TTC549 (cell line): Measurements from ENCODE around the gene TARS2.

Experiments
- FAIRE-seq: peaks from 2 replicates; lab custom pipeline; 2012; peaks lifted over from hg19 to GRCh38; lab: Jason Lieb, UNC

The TARS2 gene, protein sequence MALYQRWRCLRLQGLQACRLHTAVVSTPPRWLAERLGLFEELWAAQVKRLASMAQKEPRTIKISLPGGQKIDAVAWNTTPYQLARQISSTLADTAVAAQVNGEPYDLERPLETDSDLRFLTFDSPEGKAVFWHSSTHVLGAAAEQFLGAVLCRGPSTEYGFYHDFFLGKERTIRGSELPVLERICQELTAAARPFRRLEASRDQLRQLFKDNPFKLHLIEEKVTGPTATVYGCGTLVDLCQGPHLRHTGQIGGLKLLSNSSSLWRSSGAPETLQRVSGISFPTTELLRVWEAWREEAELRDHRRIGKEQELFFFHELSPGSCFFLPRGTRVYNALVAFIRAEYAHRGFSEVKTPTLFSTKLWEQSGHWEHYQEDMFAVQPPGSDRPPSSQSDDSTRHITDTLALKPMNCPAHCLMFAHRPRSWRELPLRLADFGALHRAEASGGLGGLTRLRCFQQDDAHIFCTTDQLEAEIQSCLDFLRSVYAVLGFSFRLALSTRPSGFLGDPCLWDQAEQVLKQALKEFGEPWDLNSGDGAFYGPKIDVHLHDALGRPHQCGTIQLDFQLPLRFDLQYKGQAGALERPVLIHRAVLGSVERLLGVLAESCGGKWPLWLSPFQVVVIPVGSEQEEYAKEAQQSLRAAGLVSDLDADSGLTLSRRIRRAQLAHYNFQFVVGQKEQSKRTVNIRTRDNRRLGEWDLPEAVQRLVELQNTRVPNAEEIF

DNA sequence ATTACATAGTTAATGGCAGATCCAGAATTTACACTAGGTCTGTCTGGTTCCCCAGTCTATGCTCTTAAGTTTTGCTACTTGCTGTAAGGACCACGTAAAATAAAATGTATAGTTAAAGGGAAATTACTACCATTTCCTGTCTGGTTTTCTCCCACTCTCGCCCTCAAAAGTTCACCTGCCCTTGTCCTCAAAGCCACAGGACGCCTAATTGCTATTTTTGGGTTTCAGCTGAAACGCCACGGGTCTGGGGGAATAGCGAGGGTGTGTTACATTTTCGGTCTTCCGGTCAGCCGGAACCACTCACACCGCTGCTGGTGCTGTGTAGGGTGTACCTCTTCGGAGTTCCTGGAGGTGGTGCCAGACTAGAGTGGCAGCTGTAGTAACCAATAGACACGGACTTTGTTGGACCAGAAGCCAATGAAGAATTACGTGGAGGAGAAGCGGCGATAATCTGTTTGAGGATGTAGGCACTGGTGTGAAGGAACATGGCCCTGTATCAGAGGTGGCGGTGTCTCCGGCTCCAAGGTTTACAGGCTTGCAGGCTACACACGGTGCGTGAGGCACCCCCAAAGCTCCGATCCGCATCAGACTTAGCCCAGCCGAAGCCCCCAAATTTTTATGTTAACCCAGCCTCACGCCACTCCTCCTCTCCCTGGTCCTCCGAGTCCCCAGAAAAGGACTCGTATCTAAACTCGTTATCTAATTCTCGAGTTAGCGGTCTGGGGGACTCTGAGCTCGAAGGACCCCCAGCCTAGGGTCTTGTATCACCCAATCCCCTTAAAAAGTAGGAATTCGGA lies at the start of gene TARS2:
TARS2 (plus strand) TSS at position 454 of the 797 bp plus-strand sequence; CDS start at position 486, 32 bp downstream.
- peak; percentile 95 for FAIRE-seq

DNA sequence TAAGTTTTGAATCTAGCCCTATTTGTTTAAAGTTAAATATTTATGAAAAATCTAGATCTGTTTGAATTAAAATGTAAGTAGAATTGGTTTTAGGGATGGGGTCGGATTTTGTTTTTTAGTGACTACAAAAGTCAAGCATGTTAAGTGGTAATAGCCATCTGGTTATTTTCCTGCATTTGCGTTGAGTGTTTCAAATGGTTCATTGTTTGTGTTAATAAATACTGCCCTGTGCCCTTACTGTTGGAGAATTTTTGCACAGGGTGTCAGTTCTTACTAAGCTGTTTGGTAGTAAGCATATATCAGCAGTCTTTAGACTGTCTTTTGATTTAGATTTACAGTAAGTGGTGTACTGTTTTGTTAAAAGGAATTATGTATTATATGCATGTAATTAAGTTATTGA lies 46.1 kb upstream of the TARS2 start:
- FAIRE-seq, result no peak

DNA sequence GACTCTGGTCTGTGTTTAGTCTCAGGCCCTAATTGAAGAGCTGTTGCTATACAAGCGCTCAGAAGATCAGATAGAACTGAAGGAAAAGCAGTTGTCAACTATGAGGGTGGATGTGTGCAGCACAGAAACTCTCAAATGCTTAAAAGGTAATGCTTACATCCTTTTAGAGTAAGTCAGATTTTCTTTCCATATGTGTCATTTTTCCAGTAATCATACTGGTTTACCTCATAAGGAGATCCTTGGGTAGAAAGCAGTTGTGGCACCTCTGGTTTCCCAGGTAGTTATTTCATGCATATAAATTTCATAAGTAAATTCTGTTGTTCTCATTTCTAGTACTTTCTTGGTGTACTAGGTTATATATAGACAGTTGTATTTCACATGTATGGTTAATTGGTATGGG lies 43.0 kb upstream of the TARS2 start:
- FAIRE-seq, result no peak

GRCh38 chr1:150456146-150456647 lies 31.0 kb upstream of the TARS2 start:
- no peak for FAIRE-seq

- FAIRE-seq, result peak; percentile 82
These were observed 22.8 kb upstream of the TARS2 start for GRCh38 chr1:150464422-150464826.

DNA sequence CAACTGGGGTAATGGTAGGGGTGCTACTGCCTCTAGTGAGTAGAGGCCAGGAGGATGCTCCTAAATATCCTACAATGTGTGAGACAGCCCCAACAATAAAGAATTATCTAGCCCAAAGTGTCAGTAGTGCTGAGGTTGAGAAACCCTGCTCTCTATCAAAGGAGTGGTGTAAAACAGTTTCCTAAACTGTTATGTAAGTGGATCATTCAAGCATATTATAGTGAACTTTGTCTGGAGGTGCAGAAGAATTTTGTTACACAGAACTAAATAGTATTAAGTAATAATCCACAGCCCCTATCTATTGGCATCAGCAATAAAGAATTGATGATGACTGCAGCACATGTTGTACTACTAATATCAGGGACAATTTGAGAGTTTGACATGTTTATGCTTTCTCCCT lies 20.3 kb upstream of the TARS2 start:
- no peak for FAIRE-seq

- FAIRE-seq, result no peak
These were observed 17.9 kb upstream of the TARS2 start for GRCh38 chr1:150469291-150469690.

- no peak for FAIRE-seq
These were observed 14.5 kb upstream of the TARS2 start for GRCh38 chr1:150472601-150473200.

DNA sequence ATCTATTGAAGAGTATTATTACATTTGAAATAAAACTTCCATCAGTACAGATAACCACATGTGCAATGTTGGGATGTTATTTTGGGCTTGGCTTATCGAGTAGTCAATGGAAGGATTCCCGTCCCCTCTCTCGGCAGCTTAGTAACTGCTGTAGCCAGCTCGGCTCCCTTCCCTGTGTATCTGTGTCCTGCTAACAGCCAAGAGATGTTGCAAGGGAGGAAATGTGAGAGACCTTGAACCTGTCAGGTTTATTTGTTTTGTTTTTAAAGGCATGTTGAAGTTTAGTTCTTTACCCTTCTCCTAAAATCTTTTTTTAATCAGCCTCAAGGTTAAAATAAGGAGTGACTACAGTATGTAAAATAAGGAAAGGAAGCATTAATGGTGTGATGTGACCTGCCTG lies 13.6 kb upstream of the TARS2 start:
- no peak for FAIRE-seq

DNA sequence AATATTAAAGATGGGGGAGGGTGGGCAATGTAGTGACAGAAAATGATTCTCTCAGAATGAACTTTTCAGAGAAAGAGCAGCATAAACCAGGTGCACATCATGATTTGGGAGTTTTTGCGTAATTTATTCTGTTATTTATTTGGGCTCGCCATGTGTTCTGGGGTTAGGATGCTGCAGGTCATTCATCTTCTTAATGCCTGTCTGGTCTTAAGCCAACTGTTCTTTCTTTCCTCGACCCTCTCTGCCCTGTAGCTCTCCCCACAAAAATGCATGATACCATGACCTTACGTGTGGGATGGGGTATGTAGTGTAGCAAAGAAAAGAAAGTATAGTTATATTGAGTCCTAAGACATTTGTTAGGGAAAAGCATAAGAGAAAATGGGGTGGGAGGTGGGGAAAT lies 12.3 kb upstream of the TARS2 start:
- FAIRE-seq, result no peak

- no peak for FAIRE-seq
These were observed 10.5 kb upstream of the TARS2 start for GRCh38 chr1:150476754-150477153.

GRCh38 chr1:150477320-150477719 lies 9.9 kb upstream of the TARS2 start:
- FAIRE-seq, result no peak

- FAIRE-seq, result no peak
These were observed 9.5 kb upstream of the TARS2 start for GRCh38 chr1:150477733-150478132.

GRCh38 chr1:150479370-150479769 lies 7.8 kb upstream of the TARS2 start:
- no peak for FAIRE-seq

GRCh38 chr1:150479927-150480352 lies 7.3 kb upstream of the TARS2 start:
- FAIRE-seq, result no peak

- no peak for FAIRE-seq
These were observed 2.8 kb upstream of the TARS2 start for GRCh38 chr1:150484431-150484830.

DNA sequence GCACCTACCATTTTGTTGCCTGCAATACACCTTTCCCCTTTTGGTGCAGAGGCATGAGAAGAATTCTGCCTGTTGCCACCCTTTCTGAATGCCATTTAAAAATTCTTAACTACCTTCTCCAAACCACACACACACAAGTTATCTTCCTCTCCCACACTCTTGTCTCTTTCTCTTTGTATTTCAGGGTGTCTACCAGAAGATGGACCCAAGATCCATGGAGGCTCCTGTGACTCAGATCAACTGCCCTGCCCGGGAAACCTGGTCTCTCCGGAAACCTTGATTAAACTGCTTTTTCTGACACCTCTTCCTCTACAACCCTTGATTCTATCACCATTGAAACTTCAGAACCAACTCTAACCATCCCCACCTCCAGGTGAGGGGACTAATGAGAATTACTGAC lies 2.4 kb upstream of the TARS2 start:
- FAIRE-seq, result no peak

DNA sequence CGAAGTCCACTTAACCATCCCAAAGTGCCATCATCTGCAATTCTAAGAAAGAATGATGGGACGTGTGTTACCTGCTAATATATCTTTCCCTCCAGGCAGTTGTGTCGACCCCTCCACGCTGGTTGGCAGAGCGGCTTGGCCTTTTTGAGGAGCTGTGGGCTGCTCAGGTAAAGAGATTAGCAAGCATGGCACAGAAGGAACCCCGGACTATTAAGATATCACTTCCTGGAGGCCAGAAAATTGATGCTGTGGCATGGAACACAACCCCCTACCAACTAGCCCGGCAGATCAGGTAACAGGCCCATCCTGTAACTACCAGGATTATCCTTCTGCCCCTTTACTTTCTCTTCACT lies 520 bp downstream of the TARS2 start:
- FAIRE-seq, result no peak

DNA sequence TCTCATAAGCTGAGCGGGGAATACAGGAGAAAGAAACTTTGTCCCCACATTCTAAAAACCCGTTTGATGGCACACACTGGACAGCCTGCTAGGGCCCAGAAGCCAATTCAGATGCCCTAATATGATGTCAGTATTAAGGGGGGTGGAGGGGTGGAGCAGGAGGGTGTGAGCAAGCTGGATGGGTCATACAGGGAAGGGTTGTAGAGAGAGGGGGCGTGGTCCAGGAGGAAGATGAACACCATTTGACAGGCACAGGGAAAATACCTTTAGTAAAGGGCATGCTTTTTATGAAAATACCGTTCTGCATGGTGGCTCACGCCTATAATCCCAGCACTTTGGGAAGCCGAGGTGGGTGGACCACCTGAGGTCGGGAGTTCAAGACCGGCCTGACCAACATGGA lies 6.0 kb downstream of the TARS2 start:
- no peak for FAIRE-seq

GRCh38 chr1:150498342-150498741 lies 11.1 kb downstream of the TARS2 start:
- no peak for FAIRE-seq

DNA sequence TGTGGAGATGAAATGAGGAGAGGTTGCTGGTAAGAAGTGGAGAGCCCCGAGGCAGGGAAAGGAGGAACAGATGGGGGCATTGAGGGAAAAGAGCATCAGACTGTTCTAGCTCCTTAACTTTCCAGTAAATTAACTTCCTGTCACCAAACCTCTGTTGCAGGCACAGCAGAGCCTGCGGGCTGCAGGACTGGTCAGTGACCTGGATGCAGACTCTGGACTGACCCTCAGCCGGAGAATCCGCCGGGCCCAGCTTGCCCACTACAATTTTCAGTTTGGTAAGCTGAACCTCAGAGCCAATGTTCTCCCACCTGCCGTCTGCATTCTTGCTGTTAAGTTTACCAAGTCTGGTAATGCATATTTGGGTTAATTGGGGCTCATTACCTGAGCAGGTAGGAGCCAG lies 18.2 kb downstream of the TARS2 start:
- no peak for FAIRE-seq
